NCI-H2029 treated with DMSO at 0.1 percent for 48 hours (cell line): ENCODE measurements around the gene ARL13B.
"Not testable (repeated sequence)": the region's sequence is repeated elsewhere in the genome, so short reads cannot be mapped to it uniquely, and the experiment has no call there.

Experiments used
- DNase-seq: peaks from one replicate; lab custom pipeline; 2025; lab: John Stamatoyannopoulos, UW

The ARL13B gene

DNA sequence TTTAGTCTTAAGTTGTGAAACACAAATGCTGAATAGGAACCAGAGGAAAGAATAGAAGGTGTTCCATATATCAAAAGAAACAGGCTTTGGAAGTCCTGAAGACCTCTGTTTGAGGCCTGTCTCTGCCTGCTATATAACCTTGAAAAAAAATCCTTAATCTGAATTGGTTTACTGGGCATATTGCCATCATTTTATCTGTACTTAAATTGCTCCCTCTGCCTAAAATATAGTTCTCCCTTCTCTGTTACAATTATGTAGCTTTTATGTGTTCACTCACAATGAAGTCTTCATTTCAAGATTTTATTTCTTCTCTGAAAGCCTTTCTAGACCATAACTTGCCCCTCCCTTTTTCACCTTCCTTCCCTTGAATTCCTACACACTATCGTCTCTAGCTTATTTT lies 21.2 kb downstream of the ARL13B start:
- no peak for DNase-seq

DNA sequence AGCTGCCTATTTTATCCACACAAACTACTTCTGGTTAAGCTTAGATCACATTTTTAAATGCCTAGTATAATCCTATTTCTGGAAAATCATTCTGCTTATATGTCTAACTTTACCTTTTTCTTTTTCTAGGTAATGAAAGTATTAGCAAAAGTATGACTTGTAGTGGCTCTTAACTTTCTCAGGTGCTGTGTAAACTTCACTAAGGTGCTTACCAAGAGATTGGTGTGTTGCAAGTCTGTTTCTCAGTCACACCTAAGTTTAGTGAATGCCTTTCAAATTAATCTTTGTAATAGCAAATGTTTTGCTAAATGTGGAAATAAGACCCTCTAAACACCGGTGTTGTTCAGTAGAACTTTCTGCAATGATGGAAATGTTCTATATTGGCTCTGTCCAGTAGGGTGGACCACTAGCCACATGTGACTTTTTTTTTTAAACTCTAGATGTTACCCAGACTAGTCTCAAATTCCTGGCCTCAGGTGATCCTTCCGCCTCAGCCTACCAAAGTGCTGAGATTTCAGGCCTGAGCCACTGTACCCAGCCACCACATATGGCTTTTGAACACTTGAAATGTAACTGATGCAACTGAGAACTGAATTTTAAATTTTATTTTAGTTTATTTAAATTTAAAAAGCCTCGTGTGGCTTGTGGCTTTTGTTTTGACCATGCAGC lies 22.0 kb downstream of the ARL13B start:
- DNase-seq, result no peak

GRCh38 chr3:94004301-94004910 lies 24.5 kb downstream of the ARL13B start:
- DNase-seq, result peak; percentile 52

- no peak for DNase-seq
These were observed 28.3 kb downstream of the ARL13B start for GRCh38 chr3:94008253-94008652.

DNA sequence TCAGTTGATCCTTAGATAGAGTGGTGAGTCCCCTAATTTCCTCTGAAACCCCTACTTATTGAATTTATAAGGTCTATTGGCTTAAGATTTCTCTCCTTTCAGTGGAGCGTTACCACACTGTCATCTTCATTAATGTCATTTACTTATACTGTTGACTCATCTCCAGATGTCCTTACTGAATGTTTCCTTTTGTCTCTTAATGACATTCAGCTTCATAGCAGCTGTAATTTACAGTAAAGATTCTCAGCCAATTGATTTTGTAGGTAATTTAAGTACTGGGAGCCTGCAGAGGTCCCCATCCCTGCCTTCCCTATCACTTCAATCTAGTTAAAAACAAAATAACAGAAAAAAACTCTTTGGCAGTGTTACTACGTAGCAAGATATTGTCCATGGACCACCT lies 29.7 kb downstream of the ARL13B start:
- no peak for DNase-seq

DNA sequence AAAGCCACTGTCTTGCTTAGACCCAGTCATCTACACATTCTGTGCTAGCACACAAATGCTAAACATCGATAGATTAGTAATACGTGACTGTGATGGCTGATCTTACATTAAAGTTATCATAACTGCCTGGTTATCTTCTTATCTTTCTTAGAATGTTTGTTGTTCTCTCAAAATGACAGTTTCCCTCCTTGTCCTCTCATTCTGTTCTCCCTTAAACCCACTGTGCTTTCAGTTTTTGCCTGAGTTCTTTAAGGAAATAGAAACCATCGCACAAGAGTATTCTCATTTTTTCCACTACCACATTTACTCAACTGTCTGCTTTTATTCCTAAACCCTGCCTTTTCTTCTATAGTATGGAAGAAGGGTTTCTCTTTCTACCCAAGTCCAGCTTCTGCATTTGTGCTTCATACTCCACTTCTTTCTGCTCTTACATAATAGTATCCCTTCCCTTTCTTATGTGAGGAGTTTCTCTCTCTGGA lies 31.3 kb downstream of the ARL13B start:
- no peak for DNase-seq

DNA sequence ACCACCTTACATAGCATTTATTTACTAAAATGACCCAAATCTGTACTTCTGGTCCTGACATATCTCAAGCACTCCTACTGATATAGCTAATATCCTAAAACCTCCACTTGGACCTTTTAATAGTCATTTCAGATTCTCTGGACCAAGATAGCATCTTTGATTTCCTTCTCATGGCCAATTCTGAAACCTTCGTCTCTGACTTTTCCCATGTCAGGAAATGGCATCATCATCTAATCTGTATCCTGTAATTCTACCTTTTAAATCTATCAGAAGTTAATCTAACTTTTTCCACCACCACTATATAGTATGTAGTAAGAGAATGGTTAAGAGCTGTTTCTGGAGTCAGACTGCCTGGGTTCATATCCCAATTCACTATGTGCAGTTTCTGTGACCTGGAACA lies 32.2 kb downstream of the ARL13B start:
- no peak for DNase-seq

- no peak for DNase-seq
These were observed 35.1 kb downstream of the ARL13B start for GRCh38 chr3:94015025-94015424.

- no peak for DNase-seq
These were observed 39.7 kb downstream of the ARL13B start for GRCh38 chr3:94019659-94020058.

DNA sequence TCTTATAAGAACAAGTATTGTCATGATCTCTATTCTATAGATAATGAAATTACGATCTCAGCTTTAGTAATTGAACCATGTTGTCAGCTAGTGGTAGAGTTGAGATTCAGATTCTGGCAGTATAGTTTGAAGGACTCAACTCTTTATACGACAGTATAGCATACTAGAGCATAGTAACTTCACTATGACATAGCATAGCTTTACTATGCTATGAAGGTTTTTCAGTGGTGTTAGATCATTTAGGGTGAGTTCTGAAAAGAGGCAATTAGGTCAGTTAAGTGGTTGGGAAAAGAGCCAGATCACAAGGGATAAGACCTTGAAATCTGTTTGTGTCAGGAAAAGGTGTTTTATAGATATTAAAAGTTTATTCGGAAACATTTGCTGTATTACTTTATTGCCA lies 40.3 kb downstream of the ARL13B start:
- DNase-seq, result no peak

- no peak for DNase-seq
These were observed 44.4 kb downstream of the ARL13B start for GRCh38 chr3:94024385-94024784.

DNA sequence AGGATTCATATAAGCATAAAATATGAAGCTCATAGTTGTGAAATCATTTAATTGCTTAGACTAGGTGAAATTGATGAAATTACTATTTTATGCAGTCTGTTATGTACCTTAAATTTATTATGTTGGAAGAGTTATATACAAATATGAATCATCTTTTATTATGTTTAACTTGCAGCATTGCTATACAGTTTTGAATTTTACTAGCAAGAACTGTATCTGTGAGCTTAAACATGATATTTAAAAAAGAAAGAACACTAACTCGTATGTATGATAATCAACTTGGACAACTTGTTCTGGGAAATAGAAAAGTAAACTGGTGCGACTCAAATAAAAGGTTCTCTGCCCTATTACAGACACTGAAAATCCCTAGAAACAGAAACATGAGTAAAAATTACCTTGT lies 46.7 kb downstream of the ARL13B start:
- DNase-seq, result no peak

DNA sequence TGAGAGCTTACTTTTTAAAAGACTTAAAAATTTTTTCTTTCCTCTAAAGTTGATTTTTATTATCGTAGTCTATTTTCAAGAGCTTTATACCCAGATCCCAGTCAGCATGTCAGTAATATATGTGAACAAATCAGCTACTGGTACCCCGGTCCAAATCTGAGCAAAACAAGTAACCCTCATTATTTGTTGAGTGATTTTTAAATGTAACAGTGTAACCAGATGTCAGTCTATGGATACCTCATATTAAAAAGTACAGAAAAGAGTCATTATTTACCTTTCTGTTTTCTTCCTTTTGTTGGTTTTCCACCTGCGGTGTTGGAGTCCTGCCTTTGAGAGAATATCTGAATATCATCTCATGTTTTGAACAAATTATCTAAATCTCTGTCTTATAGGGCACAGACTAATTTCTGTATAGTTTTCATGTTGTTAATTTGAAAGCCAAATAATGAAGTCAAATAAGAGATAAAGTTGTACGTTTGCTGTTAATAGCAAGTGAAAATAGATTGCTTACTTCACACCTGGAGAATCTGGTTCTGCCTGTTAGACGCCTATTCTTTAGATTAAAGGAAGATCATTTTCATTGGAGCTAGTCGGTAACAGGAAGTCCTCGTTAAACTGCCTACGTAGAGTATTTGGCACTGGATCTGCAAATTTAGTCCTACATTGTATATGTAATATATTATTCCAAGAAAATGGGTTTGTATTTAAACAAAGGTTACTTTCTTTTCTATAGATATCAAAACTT lies 48.3 kb downstream of the ARL13B start, which contains the start of gene STX19:
Gene STX19 (minus strand): TSS at position 505 of the 745 bp plus-strand sequence. CDS start 13,328 bp downstream, outside the sequence.
- DNase-seq, result peak; percentile 92

DNA sequence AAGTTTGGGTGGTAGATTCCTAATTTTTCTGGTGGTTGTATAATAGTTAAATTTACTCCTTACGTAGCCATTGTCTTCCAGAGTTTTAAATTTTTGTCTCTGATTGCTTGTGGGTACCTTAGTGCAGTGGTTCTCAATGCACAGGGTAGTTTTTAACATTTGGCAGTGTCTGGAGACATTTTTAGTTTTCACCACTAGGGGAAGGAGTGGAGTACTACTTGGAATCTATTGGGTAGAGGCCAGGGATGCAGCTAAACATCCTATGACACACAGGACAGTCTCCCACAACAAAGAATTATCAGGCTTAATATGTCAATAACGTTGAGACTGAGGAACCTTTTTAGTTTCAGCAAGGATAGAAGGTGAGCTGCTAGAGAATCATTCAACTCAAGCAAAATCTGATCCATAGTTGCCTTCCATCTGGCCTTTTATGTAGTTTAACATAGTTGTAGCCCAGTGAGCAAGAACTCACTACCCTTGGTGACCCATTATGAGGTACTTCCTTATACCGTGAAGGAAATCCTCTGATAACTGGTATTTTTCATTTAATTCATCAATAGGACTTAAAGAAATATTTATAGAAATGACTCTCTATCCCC lies 57.1 kb downstream of the ARL13B start:
- DNase-seq, result peak; percentile 6

- DNase-seq, result no peak
These were observed 63.3 kb downstream of the ARL13B start for GRCh38 chr3:94043285-94043684.

DNA sequence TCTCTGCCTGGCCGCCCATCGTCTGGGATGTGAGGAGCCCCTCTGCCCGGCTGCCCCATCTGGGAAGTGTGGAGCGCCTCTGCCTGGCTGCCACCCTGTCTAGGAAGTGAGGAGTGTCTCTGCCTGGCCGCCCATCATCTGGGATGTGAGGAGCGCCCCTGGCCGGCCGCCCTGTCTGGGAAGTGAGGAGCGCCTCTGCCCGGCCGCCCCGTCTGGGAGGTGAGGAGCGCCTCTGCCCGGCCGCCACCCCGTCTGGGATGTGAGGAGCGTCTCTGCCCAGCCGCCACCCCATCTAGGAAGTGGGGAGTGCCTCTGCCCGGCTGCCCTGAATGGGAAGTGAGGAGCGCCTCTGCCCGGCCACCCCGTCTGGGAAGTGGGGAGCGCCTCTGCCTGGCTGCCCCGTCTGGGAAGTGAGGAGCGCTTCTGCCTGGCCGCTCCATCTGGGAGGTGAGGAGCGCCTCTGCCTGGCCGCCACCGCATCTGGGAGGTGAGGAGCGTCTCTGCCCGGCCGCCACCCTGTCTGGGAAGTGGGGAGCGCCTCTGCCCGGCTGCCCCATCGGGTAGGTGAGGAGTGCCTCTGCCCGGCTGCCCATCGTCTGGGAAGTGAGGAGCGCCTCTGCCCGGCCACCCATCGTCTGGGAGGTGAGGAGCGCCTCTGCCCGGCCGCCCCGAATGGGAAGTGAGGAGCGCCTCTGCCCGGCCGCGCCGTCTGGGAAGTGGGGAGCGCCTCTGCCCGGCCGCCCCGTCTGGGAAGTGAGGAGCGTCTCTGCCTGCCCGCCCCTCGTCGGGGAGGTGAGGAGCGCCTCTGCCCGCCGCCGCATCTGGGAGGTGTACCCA lies 64.4 kb downstream of the ARL13B start:
- not testable (repeated sequence) for DNase-seq

- DNase-seq, result no peak
These were observed 66.6 kb downstream of the ARL13B start for GRCh38 chr3:94046533-94046932.

DNA sequence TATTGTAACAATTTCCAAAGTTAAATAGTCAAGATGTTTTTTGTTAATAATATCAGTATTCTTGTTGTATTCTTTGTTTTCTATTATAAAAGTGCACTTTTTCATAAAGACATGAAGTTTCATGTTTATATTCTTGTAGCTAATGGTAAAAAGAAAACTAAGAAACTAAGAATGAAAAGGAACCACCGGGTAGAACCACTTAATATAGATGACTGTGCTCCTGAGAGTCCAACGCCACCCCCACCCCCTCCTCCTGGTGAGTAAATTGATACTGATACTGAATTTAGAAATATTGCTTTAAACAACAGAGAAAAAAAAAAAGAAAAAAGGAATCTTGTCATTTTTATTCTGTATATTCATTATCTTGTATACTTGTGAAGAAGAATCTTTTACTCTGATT lies 69.3 kb downstream of the ARL13B start:
- DNase-seq, result no peak

- no peak for DNase-seq
These were observed 70.6 kb downstream of the ARL13B start for GRCh38 chr3:94050546-94050945.

DNA sequence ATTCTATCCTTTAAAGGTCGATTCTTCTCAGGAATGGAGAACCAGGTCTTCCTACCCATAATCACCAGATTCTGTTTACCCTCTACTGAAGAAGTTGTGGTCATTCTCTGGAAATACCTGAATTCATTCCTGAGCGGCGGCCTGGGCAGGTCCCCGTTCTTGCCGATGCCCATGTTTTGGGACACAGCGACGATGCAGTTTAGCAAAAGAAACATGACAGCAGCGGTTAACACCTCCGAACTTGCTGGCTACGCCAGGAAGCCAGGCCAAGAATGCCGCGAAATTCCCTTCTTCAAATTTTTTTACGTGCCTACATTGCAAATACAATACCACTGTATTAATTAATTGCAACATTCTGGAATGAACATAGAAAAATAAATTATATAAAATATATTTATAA lies 81.3 kb downstream of the ARL13B start:
- DNase-seq, result no peak

DNA sequence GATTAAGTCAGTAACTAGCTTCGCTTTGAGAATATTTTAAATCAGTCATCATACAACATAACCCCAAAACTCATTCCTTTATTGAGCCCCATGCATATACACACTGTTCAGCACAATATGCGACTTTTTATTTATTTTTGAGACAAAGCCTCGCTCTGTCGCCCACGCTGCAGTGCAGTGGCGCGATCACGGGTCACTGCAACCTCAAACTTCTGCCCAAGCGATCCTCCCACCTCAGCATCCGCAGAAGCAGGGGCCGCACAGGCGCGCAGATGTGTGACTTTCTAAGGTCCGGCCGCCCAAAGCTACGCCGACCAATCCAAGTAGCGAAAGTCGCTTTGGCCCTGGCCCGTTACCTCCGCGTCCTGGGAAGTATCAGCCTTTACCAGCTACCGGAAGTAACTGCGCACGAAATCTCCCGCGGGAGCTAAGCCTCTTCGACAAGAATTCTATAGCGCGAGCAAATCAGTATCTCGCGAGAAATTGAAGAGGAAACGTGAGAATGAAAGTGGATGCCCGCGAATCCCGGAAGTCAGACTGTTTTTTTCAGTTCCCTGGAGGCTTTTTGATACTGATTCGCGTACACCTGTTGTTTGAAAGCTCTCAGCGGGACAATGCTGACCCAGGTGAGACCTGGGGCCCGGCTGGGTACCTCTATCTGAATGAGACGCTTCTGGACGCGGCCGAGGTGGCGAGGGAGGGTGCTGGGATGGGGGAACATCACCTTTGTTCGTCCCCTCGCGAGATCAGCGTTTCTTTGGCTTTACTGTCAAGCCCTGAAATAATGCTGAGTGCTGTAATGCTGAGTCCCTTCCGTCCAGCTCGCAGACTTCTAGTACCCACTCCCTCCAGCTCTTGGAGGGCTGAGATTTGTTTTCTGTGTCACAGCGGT lies 82.8 kb downstream of the ARL13B start, which contains the start of the genes DHFR2 and NSUN3:
Gene DHFR2 (minus strand): TSS at position 404 of the 892 bp plus-strand sequence. CDS start 1,405 bp downstream, outside the sequence.
Gene NSUN3 (plus strand): TSS at position 549 of the 892 bp plus-strand sequence. CDS start 66 bp downstream, at position 615.
- peak; percentile 96 for DNase-seq
